Fibroblast of skin of right quadriceps (primary cell): ENCODE results near the gene ALAD.
"Not testable (repeated sequence)": the region's sequence is repeated elsewhere in the genome, so short reads cannot be mapped to it uniquely, and the experiment has no call there.

Source experiments
- DNase-seq: peaks from one replicate; pipeline ENCODE4 v3.0.0-alpha.2; 2013

Gene ALAD

DNA sequence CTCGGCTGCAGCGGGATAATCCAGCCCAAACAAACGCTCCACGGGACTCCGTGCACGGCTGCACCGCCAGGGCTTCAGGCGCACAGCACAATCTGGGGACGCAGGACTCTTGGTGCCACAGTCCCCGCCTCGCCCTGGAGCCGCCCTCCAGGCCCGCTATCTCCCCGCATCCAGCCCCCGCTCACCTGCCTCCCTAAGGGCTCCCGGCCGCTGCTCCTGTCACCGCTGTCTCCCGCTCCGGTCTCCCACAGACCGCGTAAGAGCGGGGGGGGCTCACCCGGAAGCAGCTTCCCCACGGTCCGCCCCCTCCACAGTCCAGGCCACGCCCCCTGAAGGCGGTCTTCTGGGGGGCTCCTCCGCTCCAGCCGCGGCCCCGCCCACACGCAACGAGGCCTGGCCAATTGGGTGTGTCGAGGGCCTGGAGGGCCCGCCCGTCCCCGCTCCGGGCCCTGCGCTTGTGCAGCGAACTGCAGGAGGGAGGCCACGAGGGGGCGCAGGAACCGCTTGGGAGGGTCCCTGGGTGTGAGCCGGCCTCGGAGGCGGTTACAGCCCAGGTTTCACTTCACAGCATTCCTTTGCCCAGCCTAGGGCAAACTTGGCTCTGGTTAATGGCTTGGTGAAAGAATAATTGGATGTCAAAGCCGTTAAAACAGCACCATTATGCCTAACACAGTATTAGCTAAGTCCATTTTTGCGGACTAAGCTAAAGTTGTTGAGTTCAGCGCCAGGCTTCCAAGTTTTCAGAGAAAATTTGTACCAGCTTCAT lies at the start of gene ALAD:
TSS of gene ALAD (minus strand) at position 258 of the 766 bp plus-strand sequence. CDS start 7,725 bp downstream, outside the sequence.
- peak; percentile 98 for DNase-seq

- DNase-seq, result peak; percentile 43
Measured at GRCh38 chr9:113449376-113449775, 48.3 kb upstream of the ALAD start.

- peak; percentile 47 for DNase-seq
Measured at GRCh38 chr9:113446323-113446740, 45.2 kb upstream of the ALAD start.

DNA sequence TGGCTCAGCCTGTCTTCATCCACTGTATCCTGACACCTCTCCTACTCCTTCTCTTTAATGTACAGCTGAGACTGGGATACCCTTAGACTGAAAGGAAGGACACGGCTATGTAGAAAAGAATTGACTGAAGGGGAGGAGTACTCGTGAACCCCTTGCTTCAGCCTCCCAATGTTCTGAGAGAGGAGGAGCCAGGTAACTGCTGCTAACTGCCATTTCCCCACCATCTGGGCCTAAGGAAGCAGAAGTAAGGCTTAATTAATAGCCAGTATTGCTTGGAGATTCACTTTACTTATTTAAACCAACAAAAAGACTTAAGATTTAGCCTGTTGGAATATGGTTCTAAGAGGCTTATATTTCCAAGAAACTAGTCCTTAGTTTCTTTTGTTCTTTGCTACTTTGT lies 43.7 kb upstream of the ALAD start:
- DNase-seq, result no peak

GRCh38 chr9:113437716-113438115 lies 36.6 kb upstream of the ALAD start:
- DNase-seq, result not testable (repeated sequence)

DNA sequence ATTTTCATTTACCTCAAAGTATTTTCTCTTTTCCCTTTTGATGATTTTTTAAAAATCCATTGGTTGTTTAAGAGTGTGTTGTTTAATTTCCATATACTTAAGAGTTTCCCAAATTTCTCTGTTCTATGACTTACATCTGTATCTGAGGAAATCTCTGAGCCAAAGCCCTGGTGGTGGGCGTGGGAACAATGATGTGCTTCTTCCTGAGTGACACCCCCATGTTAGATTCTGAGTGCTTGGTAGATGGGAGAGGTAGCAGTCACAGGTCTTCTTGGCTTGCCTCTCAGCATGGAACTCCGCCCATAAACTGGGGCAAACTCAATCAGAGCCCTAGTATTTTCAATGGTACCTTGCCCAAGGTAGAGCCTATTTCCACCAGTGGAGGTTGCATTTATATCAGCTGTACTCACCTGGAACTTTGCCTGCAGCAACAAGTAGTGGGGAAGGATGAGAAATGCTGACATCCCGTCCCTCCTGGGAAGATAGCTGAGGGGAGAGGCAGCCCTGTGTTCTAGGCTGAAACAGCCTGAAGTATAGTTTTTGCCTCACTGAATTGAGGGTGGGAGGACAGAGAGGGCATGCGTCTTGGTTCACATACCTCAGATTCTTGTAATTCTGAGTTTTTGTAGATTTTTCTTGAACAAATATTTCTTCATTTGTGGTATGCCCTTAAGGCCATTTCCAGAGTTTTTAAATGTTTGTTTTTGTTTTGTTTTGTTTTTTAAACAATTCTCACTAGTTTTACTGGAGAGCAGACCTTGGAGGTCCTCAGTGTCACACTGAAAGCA lies 35.8 kb upstream of the ALAD start:
- no peak for DNase-seq

DNA sequence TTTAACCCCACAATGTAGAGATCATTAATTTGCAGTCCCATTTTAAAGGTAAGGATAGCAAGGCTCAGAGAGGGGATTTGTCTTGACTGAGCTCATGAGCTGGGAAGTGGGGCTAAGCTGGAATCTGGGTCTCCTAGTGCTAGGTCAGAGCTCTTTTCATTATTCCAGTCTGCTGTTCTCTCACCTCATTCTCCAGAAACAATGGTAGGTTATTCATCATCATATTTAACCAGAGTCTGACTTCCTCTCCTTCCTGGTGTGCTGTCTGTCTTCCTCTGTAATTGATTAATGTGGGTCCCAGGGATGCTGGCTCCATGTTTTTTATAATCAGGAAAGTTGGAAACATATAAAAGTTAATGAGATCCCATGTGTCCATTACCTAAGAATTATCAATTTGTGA lies 30.1 kb upstream of the ALAD start:
- no peak for DNase-seq

- no peak for DNase-seq
Measured at GRCh38 chr9:113428062-113428615, 27.1 kb upstream of the ALAD start.

- DNase-seq, result no peak
Measured at GRCh38 chr9:113427629-113428028, 26.5 kb upstream of the ALAD start.

- no peak for DNase-seq
Measured at GRCh38 chr9:113426701-113427100, 25.6 kb upstream of the ALAD start.

- no peak for DNase-seq
Measured at GRCh38 chr9:113425072-113425471, 24.0 kb upstream of the ALAD start.

DNA sequence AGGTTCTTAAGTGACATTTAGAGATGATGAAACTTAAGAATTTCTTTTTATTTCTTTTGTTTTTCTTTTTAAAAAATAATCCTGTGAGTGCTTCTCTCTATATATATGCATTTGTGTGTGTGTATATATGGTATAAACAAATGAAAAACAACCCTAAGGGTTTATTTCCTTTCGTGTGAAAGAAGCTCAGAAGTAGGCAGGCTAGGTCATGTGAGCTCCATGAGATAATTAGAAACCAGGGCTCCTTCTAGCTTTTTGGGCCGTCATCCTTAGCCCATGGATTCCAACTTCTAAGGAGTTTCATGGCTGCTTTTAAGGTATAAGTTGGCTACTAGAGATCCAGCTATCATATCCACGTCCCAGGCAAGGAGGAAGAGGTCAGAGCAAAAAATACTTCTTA lies 20.6 kb upstream of the ALAD start:
- DNase-seq, result no peak

GRCh38 chr9:113417370-113417769 lies 16.3 kb upstream of the ALAD start:
- DNase-seq, result no peak

DNA sequence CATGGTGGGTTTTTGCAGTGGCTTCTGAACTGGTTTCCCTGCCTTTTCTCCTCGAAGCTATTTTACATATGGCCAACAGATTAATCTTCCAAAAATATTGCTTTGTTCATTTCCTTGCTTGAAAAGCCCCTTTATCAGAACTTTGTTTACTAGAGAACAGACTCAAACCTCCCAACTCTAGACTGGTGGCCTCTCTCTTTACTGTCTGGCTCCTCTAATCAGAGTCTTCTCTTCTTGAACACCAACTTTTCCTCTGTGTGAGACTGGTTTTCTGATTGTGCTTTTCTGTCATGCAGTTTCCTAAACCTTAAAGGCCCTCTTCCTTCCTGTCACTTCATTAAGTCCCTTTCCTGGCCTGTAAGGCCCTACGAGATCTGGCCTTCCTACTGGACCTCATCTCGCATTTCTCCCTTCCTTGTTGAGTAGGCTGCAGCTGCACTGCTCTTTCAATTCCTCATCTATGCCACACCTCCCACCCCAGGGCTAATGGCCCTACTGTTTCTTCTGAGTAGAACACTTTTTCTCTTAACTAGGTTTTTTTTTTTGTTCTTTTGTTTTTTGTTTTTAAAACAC lies 15.2 kb upstream of the ALAD start:
- DNase-seq, result no peak

DNA sequence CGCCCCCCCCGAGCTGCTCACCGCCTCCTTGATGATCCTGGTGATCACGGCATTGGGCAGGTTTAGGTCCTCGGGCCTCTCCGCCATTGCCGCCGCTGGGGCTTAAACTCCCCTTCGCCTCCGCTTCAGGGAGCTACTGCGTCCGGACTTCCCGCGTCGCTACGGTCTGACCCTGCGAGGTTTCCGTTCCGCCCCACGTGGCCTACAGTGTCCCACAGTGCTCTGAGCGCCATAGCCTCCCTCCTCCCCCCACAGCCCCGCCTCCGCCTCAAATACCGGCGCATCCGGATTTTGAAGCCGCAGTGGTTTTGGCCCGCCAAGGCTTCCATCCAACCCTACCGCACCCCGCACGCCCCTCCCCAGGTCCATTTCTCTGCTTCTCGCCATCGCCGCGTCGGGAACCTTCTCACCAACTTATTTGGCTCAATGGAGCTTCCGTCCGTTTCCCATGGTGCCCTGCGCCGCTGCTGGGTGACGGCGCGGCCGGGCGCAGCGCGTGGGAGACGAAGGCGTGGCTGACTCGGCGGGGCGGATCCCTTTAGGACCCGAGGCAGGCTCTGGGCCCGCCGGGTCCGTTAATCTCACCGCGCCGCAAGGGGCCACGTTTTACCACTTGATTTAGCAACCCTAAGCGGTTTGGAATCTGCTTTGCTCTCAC lies 9.3 kb upstream of the ALAD start, which contains the start of the genes C9orf43 and POLE3:
TSS of gene C9orf43 (plus strand) at position 541 of the 658 bp plus-strand sequence. CDS start 2,747 bp downstream, outside the sequence.
TSS of gene POLE3 (minus strand) at position 469 of the 658 bp plus-strand sequence. CDS start at position 87, 382 bp downstream.
- peak; percentile 96 for DNase-seq

DNA sequence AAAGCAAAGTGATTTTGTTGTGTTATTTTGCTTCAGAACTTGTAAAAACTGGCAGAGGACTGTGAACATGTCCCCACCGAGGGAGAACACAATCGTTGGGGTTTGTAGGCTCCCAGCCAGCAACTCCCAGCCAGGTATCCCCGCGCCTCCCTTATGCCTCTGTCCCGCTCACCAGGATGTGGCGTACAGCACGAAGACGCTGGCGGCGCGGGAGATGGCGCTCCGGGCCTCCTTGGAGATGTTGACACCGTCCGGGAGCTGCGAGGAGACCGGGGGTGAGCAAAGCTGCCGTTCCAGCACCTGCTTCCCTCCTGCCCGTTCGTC lies 8.8 kb upstream of the ALAD start:
- DNase-seq, result no peak

GRCh38 chr9:113409481-113409880 lies 8.4 kb upstream of the ALAD start:
- no peak for DNase-seq

- peak; percentile 61 for DNase-seq
Measured at GRCh38 chr9:113406873-113407511, 5.9 kb upstream of the ALAD start.

- not testable (repeated sequence) for DNase-seq
Measured at GRCh38 chr9:113406353-113406752, 5.3 kb upstream of the ALAD start.

GRCh38 chr9:113403646-113404045 lies 2.6 kb upstream of the ALAD start:
- no peak for DNase-seq

DNA sequence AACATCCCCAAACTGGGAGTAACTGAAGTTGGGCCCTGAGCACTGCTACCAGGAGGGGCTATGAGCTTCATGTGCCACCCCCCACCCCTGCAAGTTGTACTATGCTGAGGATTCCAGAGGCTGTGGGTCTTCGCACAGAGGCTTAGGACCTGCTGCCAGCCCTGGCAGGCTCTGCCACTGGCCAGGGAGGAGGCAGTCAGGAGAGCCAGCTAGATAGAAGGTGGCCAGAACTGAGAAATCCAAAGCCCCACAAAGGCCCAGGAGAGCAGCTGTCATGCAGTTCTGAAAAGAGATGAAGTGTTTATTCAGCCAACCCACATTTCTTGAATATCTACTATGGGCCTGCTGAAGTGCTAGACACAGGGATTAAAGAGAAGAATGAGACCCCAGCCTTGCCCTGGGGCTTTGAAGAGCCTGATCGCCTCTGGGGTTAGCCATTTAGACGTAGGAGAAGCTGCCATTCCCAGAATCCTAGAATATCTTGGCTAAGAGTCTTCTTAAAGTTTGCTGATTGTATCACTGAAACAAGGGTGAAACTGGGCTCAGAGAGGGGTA lies 1.4 kb downstream of the ALAD start:
- no peak for DNase-seq

DNA sequence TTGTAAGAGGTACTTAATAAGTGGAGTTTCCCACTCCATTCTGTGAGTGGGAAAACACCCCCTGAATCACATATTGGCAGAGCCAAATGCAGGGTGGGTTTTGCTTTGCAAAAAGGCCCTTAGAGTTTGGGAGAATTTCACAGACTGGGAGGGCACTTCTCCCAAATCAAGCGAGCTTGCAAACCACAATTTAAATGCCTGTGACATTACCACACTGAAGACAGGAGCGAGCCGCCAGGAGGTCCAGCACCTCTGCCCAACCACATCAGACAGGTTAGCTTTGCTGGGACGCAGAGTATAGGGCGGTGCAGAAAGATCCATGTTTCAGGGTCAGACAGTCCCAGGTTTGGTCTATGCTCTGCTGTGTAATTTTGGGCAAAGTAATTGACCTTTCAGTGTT lies 2.3 kb downstream of the ALAD start:
- no peak for DNase-seq
